ENCODE data around the gene IBA57. TPM values are rescaled to one million over a fixed set of nuclear protein-coding genes. Genes with fewer than 3 reads are reported as not detected.

Gene IBA57
- polyA plus RNA-seq, 1 of the 3 experiments (the other 2 are of a cell fraction): 1.8 TPM

GRCh38 chr1:228208831-228209551 lies 43.4 kb downstream of the IBA57 start:
- Histone ChIP-seq H3F3A (replicated peaks; ENCODE audit: insufficient read depth) (no peaks in the 10 kb centered on the region), H3K36me3 (replicated peaks in 1 of 2; ENCODE audit: control insufficient read depth in 1 of 2, insufficient read depth in 2 of 2, low read length in 1 of 2) (no peaks in the 10 kb centered on the region), H3K27ac (ENCODE audit: low read depth in 2 of 2, low read length in 1 of 2) (no peak overlapping the region), H3K79me2 (ENCODE audit: insufficient read depth) (no peaks in the 10 kb centered on the region), H3K4me3 (ENCODE audit: low read depth in 2 of 2, low read length in 1 of 2) (no peak overlapping the region), H2AFZ (ENCODE audit: low read depth) (no peak overlapping the region), H3K9me3 (no peaks in the 10 kb centered on the region), H3K9ac (no peak overlapping the region), H4K20me1 (ENCODE audit: insufficient read depth) (no peaks in the 10 kb centered on the region), H3K9me2 (no peaks in the 10 kb centered on the region), H3K27me3 (ENCODE audit: insufficient read depth) (no peaks in the 10 kb centered on the region), H3K4me1 (ENCODE audit: control insufficient read depth in 1 of 2, insufficient read depth in 2 of 2, low read depth in 1 of 2, low read length in 1 of 2) (peaks cover 0 to 19% of the 10 kb centered on the region in 2 experiments; a peak in 1 of 4 replicates), H3K4me2 (no peak overlapping the region)
- ChIA-PET CTCF (no interaction called here), POLR2A (no interaction called here)
- DNase-seq: no peak
- WGBS (ENCODE audit: low lambda C conversion rate): 83% methylated on average over 5 of the region's 19 CpGs
- no peak for TF ChIP-seq TAF1 (IDR thresholded peaks at IDR 0.05; ENCODE audit: borderline replicate concordance, low read depth, low read length)
- no peak for TF ChIP-seq FOSL2 (IDR thresholded peaks at IDR 0.05; ENCODE audit: borderline replicate concordance, low read depth)
- TF ChIP-seq CTCF (IDR thresholded peaks at IDR 0.05): no peak
- TF ChIP-seq MEF2A (IDR thresholded peaks at IDR 0.05; ENCODE audit: borderline replicate concordance, low read depth): no peak
- no peak for TF ChIP-seq POLR2AphosphoS5 (IDR thresholded peaks at IDR 0.05; ENCODE audit: low read depth, low read length)
- no peak for TF ChIP-seq REST (IDR thresholded peaks at IDR 0.05; ENCODE audit: low read depth, low read length)
- no peak for TF ChIP-seq SMC3 (IDR thresholded peaks at IDR 0.05; ENCODE audit: low read depth, low read length)
- TF ChIP-seq RCOR1 (IDR thresholded peaks at IDR 0.05; ENCODE audit: low read length): no peak
- no peak for TF ChIP-seq YY1 (IDR thresholded peaks at IDR 0.05; ENCODE audit: low read depth)
- TF ChIP-seq GABPA (IDR thresholded peaks at IDR 0.05; ENCODE audit: low read depth): no peak
- no peak for TF ChIP-seq MAX (IDR thresholded peaks at IDR 0.05; ENCODE audit: low read depth)
- TF ChIP-seq NFIC (IDR thresholded peaks at IDR 0.05; ENCODE audit: borderline replicate concordance): no peak
- no peak for TF ChIP-seq ZBTB33 (IDR thresholded peaks at IDR 0.05; ENCODE audit: borderline replicate concordance, low read depth)
